DND-41 (cell line): ENCODE measurements around the gene LIX1.

Source experiments
- CTCF ChIP-seq: IDR thresholded peaks from 2 replicates; pipeline ENCODE4 v1.5.1; 2012; ENCODE audit warnings: borderline replicate concordance, low read length, moderate library complexity, mild to moderate bottlenecking; ENCODE audit not compliant: poor library complexity, severe bottlenecking; ENCODE audit errors: extremely low read depth
- EZH2 ChIP-seq: IDR thresholded peaks from 3 replicates; pipeline ENCODE4 v1.6.1; 2012; ENCODE audit warnings: borderline replicate concordance, low read depth, mild to moderate bottlenecking, moderate library complexity, low read length, inconsistent platforms; ENCODE audit not compliant: severe bottlenecking

DNA sequence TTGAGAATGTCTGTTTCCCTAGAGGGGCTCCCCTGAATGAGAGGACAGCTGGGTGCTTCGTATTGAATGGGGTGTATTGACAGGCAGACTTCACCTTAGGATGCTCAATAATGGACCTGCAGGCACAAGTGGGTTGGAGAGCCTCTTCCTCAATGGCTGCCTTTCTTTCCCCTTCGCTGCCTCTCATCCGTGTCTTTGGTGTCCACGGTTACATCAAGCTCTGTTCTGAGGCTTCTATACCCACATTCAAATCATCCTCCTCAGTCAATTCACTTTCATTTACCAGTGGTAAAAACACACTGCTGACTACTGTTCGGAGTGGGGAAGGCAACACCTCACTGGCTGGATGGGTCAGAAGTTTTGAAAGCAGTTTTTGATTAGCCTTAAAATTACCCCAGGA is 20.6 kb downstream of the LIX1 start:
- TF ChIP-seq CTCF (no peak), EZH2 (no peak)
